IMR-90 (cell line): ENCODE measurements around the gene MYH7B. TPM values are rescaled to one million over a fixed set of nuclear protein-coding genes. Genes with fewer than 3 reads are reported as not detected.

ENCODE experiments used
- ATAC-seq: fragments of 200-7000 bp; cut with Tn5 transposase; 2 replicates; pipeline ENCODE4 v1.9.1; 2020; ENCODE audit warnings: low read depth, mild to moderate bottlenecking, moderate library complexity
- BruUV-seq: library from RNA; stranded (reverse); fragments of 400-500 nt; replicated peaks from 2 replicates; lab custom pipeline; 2021; lab: Mats Ljungman, UMichigan
- CTCF ChIA-PET: fragments of 300-600 bp; formaldehyde crosslinking; extraction: SDS; loops from one replicate; lab custom pipeline; 2021; ENCODE audit warnings: antibody characterized with exemption; lab: Yijun Ruan, JAX
- POLR2A ChIA-PET: fragments of 300-600 bp; sonication (Branson Sonifier 250); formaldehyde crosslinking; loops from one replicate; lab custom pipeline; 2022; ENCODE audit warnings: antibody characterized with exemption; ENCODE audit not compliant: unreplicated experiment; lab: Charles Lee
- DNase-seq: peaks from one replicate; pipeline ENCODE4 v3.0.0; 2013
- H2AFZ ChIP-seq: replicated peaks from 2 replicates; pipeline ENCODE3; 2013; ENCODE audit warnings: low read length, mild to moderate bottlenecking; ENCODE audit not compliant: poor library complexity
- H2AK5ac ChIP-seq: 2 replicates; pipeline ENCODE4 v1.6.1; 2013; ENCODE audit warnings: low read depth, low read length, inconsistent platforms
- H2AK9ac ChIP-seq: replicated peaks from 2 replicates; pipeline ENCODE3; 2013; ENCODE audit warnings: mild to moderate bottlenecking, low read depth, low read length, moderate library complexity; ENCODE audit not compliant: poor library complexity
- H2BK120ac ChIP-seq: 2 replicates; pipeline ENCODE4 v1.6.1; 2013; ENCODE audit warnings: low read depth, low read length, inconsistent platforms
- H2BK15ac ChIP-seq: 3 replicates; pipeline ENCODE4 v1.6.1; 2013; ENCODE audit warnings: low read depth, low read length, inconsistent platforms
- H2BK20ac ChIP-seq: 2 replicates; pipeline ENCODE4 v1.6.1; 2013; ENCODE audit warnings: low read depth, mild to moderate bottlenecking, inconsistent platforms, low read length, moderate library complexity
- H2BK5ac ChIP-seq: 2 replicates; pipeline ENCODE4 v1.6.1; 2013; ENCODE audit warnings: mild to moderate bottlenecking, low read depth, low read length, inconsistent platforms; ENCODE audit not compliant: poor library complexity, severe bottlenecking
- H3K14ac ChIP-seq: replicated peaks from 2 replicates; pipeline ENCODE4 v1.6.1; 2013; ENCODE audit warnings: low read depth, low read length, inconsistent platforms
- H3K18ac ChIP-seq: 2 replicates; pipeline ENCODE4 v1.6.1; 2013; ENCODE audit warnings: low read depth, low read length, control low read depth
- H3K23ac ChIP-seq: 2 replicates; pipeline ENCODE4 v1.6.1; 2013; ENCODE audit warnings: low read depth, low read length, inconsistent platforms
- H3K27ac ChIP-seq: 2 replicates; pipeline ENCODE4 v1.5.1; 2013; ENCODE audit warnings: mild to moderate bottlenecking, control low read depth, low read length; ENCODE audit not compliant: insufficient read depth
- H3K27me3 ChIP-seq: 2 replicates; pipeline ENCODE4 v1.6.1; 2013; ENCODE audit warnings: low read length; ENCODE audit not compliant: control insufficient read depth, insufficient read depth
- H3K36me3 ChIP-seq: 2 replicates; pipeline ENCODE4 v1.6.1; 2013; ENCODE audit warnings: low read length, mixed read lengths; ENCODE audit not compliant: control insufficient read depth, insufficient read depth
- H3K4ac ChIP-seq: 2 replicates; pipeline ENCODE4 v1.6.1; 2013; ENCODE audit warnings: low read depth, low read length, inconsistent platforms
- H3K4me1 ChIP-seq: 2 replicates; pipeline ENCODE4 v1.6.1; 2013; ENCODE audit warnings: low read length, mixed read lengths; ENCODE audit not compliant: control insufficient read depth, insufficient read depth
- H3K4me2 ChIP-seq: 2 replicates; pipeline ENCODE4 v1.6.1; 2013; ENCODE audit warnings: low read depth, mild to moderate bottlenecking, control low read depth, low read length, moderate library complexity
- H3K4me3 ChIP-seq: 2 replicates; pipeline ENCODE4 v1.5.1; 2013; ENCODE audit warnings: low read depth, mild to moderate bottlenecking, control low read depth, low read length, moderate library complexity; ENCODE audit not compliant: insufficient read depth
- H3K56ac ChIP-seq: 2 replicates; pipeline ENCODE4 v1.6.1; 2013; ENCODE audit warnings: low read length, inconsistent platforms; ENCODE audit not compliant: insufficient read depth; ENCODE audit errors: extremely low read depth
- H3K79me1 ChIP-seq, 2 experiments: 2 replicates each; pipeline ENCODE4 v1.6.1; 2013; ENCODE audit warnings: low read length in 2 of 2, inconsistent platforms in 1 of 2, low read depth in 1 of 2
- H3K9ac ChIP-seq: 2 replicates; pipeline ENCODE4 v1.6.1; 2013; ENCODE audit warnings: low read depth, low read length, control low read depth
- H3K9me1 ChIP-seq: 2 replicates; pipeline ENCODE4 v1.6.1; 2013; ENCODE audit warnings: low read length, inconsistent platforms; ENCODE audit not compliant: insufficient read depth
- H3K9me3 ChIP-seq: 2 replicates; pipeline ENCODE4 v1.6.1; 2013; ENCODE audit warnings: low read length; ENCODE audit not compliant: control insufficient read depth, insufficient read depth
- H4K20me1 ChIP-seq: 2 replicates; pipeline ENCODE4 v1.6.1; 2013; ENCODE audit warnings: low read length, inconsistent platforms; ENCODE audit not compliant: insufficient read depth
- H4K5ac ChIP-seq: 2 replicates; pipeline ENCODE4 v1.6.1; 2013; ENCODE audit warnings: mild to moderate bottlenecking, low read depth, low read length, control low read depth
- H4K8ac ChIP-seq, 2 experiments: 2 replicates each; pipeline ENCODE4 v1.6.1; 2013; ENCODE audit warnings: low read depth in 2 of 2, low read length in 2 of 2, control low read depth in 1 of 2, inconsistent platforms in 1 of 2
- H4K91ac ChIP-seq: 2 replicates; pipeline ENCODE4 v1.6.1; 2013; ENCODE audit warnings: low read depth, low read length, inconsistent platforms; ENCODE audit not compliant: insufficient read depth
- CEBPB ChIP-seq: IDR thresholded peaks from 2 replicates; pipeline ENCODE4 v1.6.1; 2012; ENCODE audit warnings: low read depth, low read length, improper control_type of control experiment
- WGBS, 2 experiments: methylation state at CpG; one replicate each; pipeline versions ENCODE4 v1.1.5 to v1.1.7; 2013; ENCODE audit warnings: missing lambda C conversion rate in 2 of 2; ENCODE audit not compliant: insufficient read length in 1 of 2; ENCODE audit errors: extremely low coverage in 2 of 2; 5-methylcytosine and 5-hydroxymethylcytosine counted together
- dilution Hi-C: fragments of 300-500 bp; cut with HindIII; formaldehyde crosslinking; loops from one replicate; pipeline ENCODE4 v1.14.3; 2018; ENCODE audit warnings: low sequenced_read_pairs; ENCODE audit not compliant: unreplicated experiment
- in situ Hi-C: fragments of 300-500 bp; cut with MboI; formaldehyde crosslinking; loops from 3 replicates; pipeline ENCODE4 v1.14.3; 2019; ENCODE audit warnings: low sequenced_read_pairs, inconsistent platforms, mixed read lengths
- intact Hi-C: fragments of 100-400 bp; cut with micrococcal nuclease; formaldehyde crosslinking; loops from 2 replicates; pipeline ENCODE4 v1.10.0; 2022
- polyA plus RNA-seq, 3 experiments: library from polyadenylated mRNA; depleted of rRNA; stranded (reverse); fragments of >200 nt; gene quantifications; 2 replicates each; pipeline ENCODE4 v1.2.3, GENCODE V29; 2012; ENCODE audit warnings: low replicate concordance in 1 of 3
- total RNA-seq: library from RNA; depleted of rRNA; stranded (reverse); fragments of >200 nt; gene quantifications from 2 replicates; pipeline ENCODE4 v1.2.3, GENCODE V29; 2012
- TF ChIP-seq, protein P1 (sequence below): fragments of 150-350 bp; IDR thresholded peaks from 2 replicates; pipeline ENCODE4 v1.6.1; 2017; ENCODE audit warnings: mild to moderate bottlenecking, antibody characterized with exemption, low read length, low read depth

MYH7B gene
- total and polyA plus RNA-seq, 2 of the 4 experiments (the other 2 are of a cell fraction): 0.09 TPM; not detected in 1

DNA sequence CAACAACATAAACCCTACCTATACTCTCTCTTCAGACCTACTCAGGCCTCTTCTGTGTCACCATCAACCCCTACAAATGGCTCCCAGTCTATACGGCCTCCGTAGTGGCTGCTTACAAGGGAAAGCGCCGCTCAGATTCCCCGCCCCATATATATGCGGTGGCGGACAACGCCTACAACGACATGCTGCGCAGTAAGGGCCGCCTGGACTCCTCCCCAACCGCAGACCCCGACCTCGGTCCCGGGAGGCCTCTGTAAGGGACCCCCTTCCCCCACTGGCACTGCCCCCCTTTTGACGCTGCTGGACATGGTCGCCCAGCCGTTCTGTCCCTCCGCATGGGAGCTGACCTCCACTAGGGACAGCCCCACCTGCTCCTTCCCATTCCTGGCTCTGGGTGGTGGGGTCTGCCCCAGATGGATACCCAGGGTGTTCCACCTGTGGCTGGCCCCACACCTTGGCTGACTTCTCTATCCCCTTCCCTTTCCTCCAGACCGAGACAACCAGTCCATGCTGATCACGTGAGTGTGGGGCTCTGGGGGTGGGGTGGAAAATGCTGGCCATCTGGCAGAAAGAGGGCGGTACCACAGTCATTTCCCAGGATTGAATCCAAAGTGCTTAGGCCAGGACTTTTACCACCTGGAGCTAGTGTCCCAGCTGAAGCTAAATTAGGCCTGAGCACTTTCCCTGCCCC, 25.0 kb downstream of the MYH7B start:
- H2AK5ac ChIP-seq: no peak overlapping the region
- no peak overlapping the region for H3K56ac ChIP-seq
- 94% methylated on average over 19 of the region's 22 CpGs; no CpG with 5 or more reads in 1 of the 2 experiments for WGBS, 2 experiments
- TF ChIP-seq, protein P1, sequence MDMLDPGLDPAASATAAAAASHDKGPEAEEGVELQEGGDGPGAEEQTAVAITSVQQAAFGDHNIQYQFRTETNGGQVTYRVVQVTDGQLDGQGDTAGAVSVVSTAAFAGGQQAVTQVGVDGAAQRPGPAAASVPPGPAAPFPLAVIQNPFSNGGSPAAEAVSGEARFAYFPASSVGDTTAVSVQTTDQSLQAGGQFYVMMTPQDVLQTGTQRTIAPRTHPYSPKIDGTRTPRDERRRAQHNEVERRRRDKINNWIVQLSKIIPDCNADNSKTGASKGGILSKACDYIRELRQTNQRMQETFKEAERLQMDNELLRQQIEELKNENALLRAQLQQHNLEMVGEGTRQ: peak; percentile 27; the same call in 1 of the 2 replicates
- TF ChIP-seq CEBPB: no peak
- BruUV-seq: no TSS peak
- H4K20me1 ChIP-seq: no peaks in the 10 kb centered on the region
- DNase-seq: peak; percentile 22
- H3K79me1 ChIP-seq: no peaks in the 10 kb centered on the region
- no peak overlapping the region for H3K23ac ChIP-seq
- peak overlapping the region; percentile 65 for H2AK9ac ChIP-seq
- H3K9me3 ChIP-seq: no peaks in the 10 kb centered on the region
- no peaks in the 10 kb centered on the region; the same call in 1 of the 2 replicates for H3K9me1 ChIP-seq
- no peak overlapping the region for H3K4me3 ChIP-seq
- no peak overlapping the region for H2BK5ac ChIP-seq
- H2BK15ac ChIP-seq: no peak overlapping the region
- H4K5ac ChIP-seq: no peak overlapping the region
- ATAC-seq: no peak
- in situ Hi-C loops: no loop called here
- no peak overlapping the region for H3K4me2 ChIP-seq
- H3K9ac ChIP-seq: no peak overlapping the region
- no peak overlapping the region for H4K8ac ChIP-seq
- no peaks in the 10 kb centered on the region for H3K36me3 ChIP-seq
- no peak overlapping the region for H3K27ac ChIP-seq
- intact Hi-C loops: no loop called here
- no peak overlapping the region for H3K14ac ChIP-seq
- CTCF ChIA-PET: no interaction called here
- H2AFZ ChIP-seq: no peak overlapping the region
- dilution Hi-C loops: no loop called here
- peaks cover 42% of the 10 kb centered on the region for H3K27me3 ChIP-seq
- no peak overlapping the region for H3K18ac ChIP-seq
- H3K4ac ChIP-seq: no peak overlapping the region
- H2BK120ac ChIP-seq: no peak overlapping the region
- POLR2A ChIA-PET: no interaction called here
- no peaks in the 10 kb centered on the region for H3K4me1 ChIP-seq
- H2BK20ac ChIP-seq: no peak overlapping the region
- H4K91ac ChIP-seq: no peak overlapping the region
